Body of pancreas (tissue), 4 donors: ENCODE measurements around the gene FLACC1.

ENCODE experiments used
- CTCF ChIP-seq, 7 experiments: fragments of 450-650 bp in 4 of 7; fragments of 200-600 bp in 3 of 7; sonication (generic) in 3 of 7; IDR thresholded peaks; one replicate each; pipeline ENCODE4 v1.5.1; 2016 to 2019; ENCODE audit warnings: antibody characterized with exemption in 7 of 7
- POLR2A ChIP-seq, 3 donors: fragments of 450-650 bp; IDR thresholded peaks; one replicate each; pipeline ENCODE4 v1.6.1; 2016; ENCODE audit warnings: antibody characterized with exemption in 3 of 3, mild to moderate bottlenecking in 2 of 3

GRCh38 chr2:201358684-201359083, 1.5 kb upstream of the FLACC1 start:
- TF ChIP-seq CTCF (IDR thresholded peaks at IDR 0.05) (no peak), POLR2A (IDR thresholded peaks at IDR 0.05) (no peak)
